ENCODE results near the gene ZBTB37.

DNA sequence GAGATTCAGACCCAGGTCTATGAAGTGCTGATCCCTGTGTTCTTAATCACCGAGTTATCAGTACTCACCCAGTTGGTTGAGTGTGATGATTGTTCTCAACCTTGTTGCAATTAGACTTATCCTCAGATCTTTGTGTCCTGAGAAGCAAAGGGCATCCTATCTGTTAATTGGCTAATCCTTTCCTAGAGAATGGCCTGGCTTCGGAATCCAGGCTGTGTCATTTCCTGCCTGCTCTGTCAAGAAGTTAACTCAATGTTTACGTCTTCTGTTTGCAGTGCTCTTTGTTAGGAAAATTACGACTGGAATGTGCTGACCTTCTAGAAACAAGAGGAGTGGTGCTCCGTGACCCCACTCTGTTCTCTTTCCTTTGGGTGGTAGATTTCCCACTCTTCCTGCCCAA lies 15.1 kb upstream of the ZBTB37 start:
- TF ChIP-seq, protein P1, sequence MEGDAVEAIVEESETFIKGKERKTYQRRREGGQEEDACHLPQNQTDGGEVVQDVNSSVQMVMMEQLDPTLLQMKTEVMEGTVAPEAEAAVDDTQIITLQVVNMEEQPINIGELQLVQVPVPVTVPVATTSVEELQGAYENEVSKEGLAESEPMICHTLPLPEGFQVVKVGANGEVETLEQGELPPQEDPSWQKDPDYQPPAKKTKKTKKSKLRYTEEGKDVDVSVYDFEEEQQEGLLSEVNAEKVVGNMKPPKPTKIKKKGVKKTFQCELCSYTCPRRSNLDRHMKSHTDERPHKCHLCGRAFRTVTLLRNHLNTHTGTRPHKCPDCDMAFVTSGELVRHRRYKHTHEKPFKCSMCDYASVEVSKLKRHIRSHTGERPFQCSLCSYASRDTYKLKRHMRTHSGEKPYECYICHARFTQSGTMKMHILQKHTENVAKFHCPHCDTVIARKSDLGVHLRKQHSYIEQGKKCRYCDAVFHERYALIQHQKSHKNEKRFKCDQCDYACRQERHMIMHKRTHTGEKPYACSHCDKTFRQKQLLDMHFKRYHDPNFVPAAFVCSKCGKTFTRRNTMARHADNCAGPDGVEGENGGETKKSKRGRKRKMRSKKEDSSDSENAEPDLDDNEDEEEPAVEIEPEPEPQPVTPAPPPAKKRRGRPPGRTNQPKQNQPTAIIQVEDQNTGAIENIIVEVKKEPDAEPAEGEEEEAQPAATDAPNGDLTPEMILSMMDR (conservative IDR thresholded peaks at IDR 0.05 in 1 of 2, IDR thresholded peaks at IDR 0.05 in 1 of 2; ENCODE audit: extremely low read depth in 1 of 2, insufficient read depth in 1 of 2, low read depth in 1 of 2, low read length in 2 of 2): no peak
- no peak for TF ChIP-seq EZH2 (IDR thresholded peaks at IDR 0.05; ENCODE audit: borderline replicate concordance, low read length)
